PC-3 (cell line): Measurements from ENCODE around the gene KCNK10. TPM values are rescaled to one million over a fixed set of nuclear protein-coding genes. Genes with fewer than 3 reads are reported as not detected.

ENCODE experiments used
- ATAC-seq: fragments of 200-7000 bp; cut with Tn5 transposase; 2 replicates; pipeline ENCODE4 v1.9.1; 2020; ENCODE audit warnings: mild to moderate bottlenecking, moderate library complexity
- BruUV-seq: library from RNA; stranded (reverse); fragments of 400-500 nt; replicated peaks from 2 replicates; lab custom pipeline; 2021; lab: Mats Ljungman, UMichigan
- CTCF ChIA-PET: fragments of 300-600 bp; sonication (Branson Sonifier 250); formaldehyde crosslinking; loops from one replicate; lab custom pipeline; 2022; ENCODE audit warnings: antibody characterized with exemption; lab: Charles Lee
- POLR2A ChIA-PET: fragments of 300-600 bp; sonication (Branson Sonifier 250); formaldehyde crosslinking; loops from one replicate; lab custom pipeline; 2022; ENCODE audit warnings: antibody characterized with exemption; ENCODE audit not compliant: unreplicated experiment; lab: Charles Lee
- DNase-seq: peaks from one replicate; pipeline ENCODE4 v3.0.0-alpha.2; 2015
- H2AFZ ChIP-seq: fragments of 300-600 bp; sonication (generic); 2 replicates; pipeline ENCODE4 v1.6.0; 2016; ENCODE audit warnings: antibody characterized with exemption, low read length
- H3F3A ChIP-seq: fragments of 300-600 bp; sonication (generic); one replicate; pipeline ENCODE4 v1.6.0; 2017; ENCODE audit warnings: antibody characterized with exemption, low read length, control low read depth, mild to moderate bottlenecking; ENCODE audit not compliant: unreplicated experiment
- H3K27ac ChIP-seq: fragments of 300-600 bp; sonication (generic); 2 replicates; pipeline ENCODE4 v1.5.1; 2016; ENCODE audit warnings: mild to moderate bottlenecking, low read length
- H3K27me3 ChIP-seq: fragments of 300-600 bp; sonication (generic); 2 replicates; pipeline ENCODE4 v1.6.1; 2016; ENCODE audit warnings: low read length, mixed read lengths
- H3K36me3 ChIP-seq: fragments of 300-600 bp; sonication (generic); 2 replicates; pipeline ENCODE4 v1.6.1; 2016; ENCODE audit warnings: low read depth, mixed run types, low read length, mixed read lengths
- H3K4me1 ChIP-seq: fragments of 300-600 bp; sonication (generic); 2 replicates; pipeline ENCODE4 v1.5.1; 2016; ENCODE audit warnings: low read length; ENCODE audit not compliant: insufficient read depth
- H3K4me2 ChIP-seq: fragments of 300-600 bp; sonication (generic); 2 replicates; pipeline ENCODE4 v1.6.0; 2016; ENCODE audit warnings: low read length
- H3K4me3 ChIP-seq: fragments of 300-600 bp; sonication (generic); 2 replicates; pipeline ENCODE4 v1.5.1; 2016; ENCODE audit warnings: mild to moderate bottlenecking, low read length, mixed read lengths
- H3K79me2 ChIP-seq: fragments of 300-600 bp; sonication (generic); 2 replicates; pipeline ENCODE4 v1.6.1; 2017; ENCODE audit warnings: low read length, mixed read lengths
- H3K9ac ChIP-seq: fragments of 300-600 bp; sonication (generic); 2 replicates; pipeline ENCODE4 v1.6.0; 2016; ENCODE audit warnings: mild to moderate bottlenecking, low read length
- H3K9me2 ChIP-seq: fragments of 300-600 bp; sonication (generic); replicated peaks from 2 replicates; pipeline ENCODE4 v1.6.1; 2016; ENCODE audit warnings: mixed run types, low read length, mixed read lengths
- H3K9me3 ChIP-seq: fragments of 300-600 bp; sonication (generic); 2 replicates; pipeline ENCODE4 v1.6.1; 2016; ENCODE audit warnings: low read length, mixed read lengths
- H4K20me1 ChIP-seq: fragments of 300-600 bp; sonication (generic); 2 replicates; pipeline ENCODE4 v1.6.1; 2016; ENCODE audit warnings: low read length, mixed read lengths
- EZH2 ChIP-seq: fragments of 300-600 bp; sonication (generic); IDR thresholded peaks from one replicate; pipeline ENCODE4 v1.6.1; 2017; ENCODE audit warnings: antibody characterized with exemption, mild to moderate bottlenecking, low read length; ENCODE audit not compliant: unreplicated experiment
- EZH2phosphoT487 ChIP-seq: fragments of 300-600 bp; sonication (generic); IDR thresholded peaks from 2 replicates; pipeline ENCODE4 v1.6.1; 2018; ENCODE audit warnings: mild to moderate bottlenecking, antibody characterized with exemption, low read length, borderline replicate concordance
- intact Hi-C: fragments of 100-400 bp; cut with micrococcal nuclease; formaldehyde crosslinking; loops from 2 replicates; pipeline ENCODE4 v1.9.0; 2023
- total RNA-seq: library from RNA; depleted of rRNA; stranded (reverse); fragments of >200 nt; gene quantifications from 2 replicates; pipeline ENCODE4 v1.2.3, GENCODE V29; 2014
- TF ChIP-seq, protein P1 (sequence below): fragments of 300-600 bp; sonication (generic); conservative IDR thresholded peaks from 2 replicates; pipeline ENCODE4 v1.5.1; 2017; ENCODE audit warnings: antibody characterized with exemption, low read depth, mild to moderate bottlenecking, low read length

The KCNK10 gene
- total RNA-seq, 1 experiment from 2014 or later, result not detected

DNA sequence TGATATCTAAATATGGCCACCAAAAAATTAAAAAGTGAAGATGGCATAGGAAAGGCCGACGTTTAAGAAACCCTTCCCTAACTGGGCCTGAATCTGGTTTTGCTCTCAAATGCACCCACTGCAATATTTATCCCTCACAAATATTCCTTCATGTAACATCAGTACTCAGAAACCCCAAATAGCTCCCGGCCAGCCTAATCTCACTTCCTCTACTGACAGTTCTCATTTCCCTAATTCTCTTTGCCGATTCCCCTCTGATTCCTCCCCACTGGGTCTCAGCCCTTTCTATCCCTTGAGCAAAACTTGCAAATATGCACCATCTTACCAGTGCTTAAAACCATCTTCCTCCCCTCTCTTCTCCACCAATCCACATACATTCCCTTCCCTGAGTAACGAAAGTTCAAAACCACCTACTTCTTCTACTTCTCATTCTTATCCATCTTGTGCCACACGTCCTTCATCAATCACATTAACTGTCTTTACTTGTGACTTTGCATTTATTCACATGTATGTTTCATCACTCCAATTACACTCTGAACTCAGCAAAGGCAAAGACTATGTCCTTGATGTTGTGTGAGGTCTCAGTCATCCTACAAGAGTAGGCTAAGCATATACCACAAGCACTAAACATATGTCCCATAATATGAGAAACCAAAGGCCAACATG, 23.1 kb downstream of the KCNK10 start:
- Histone ChIP-seq H3K36me3 (no peaks in the 10 kb centered on the region), H3K4me3 (no peak overlapping the region), H3K4me2 (no peak overlapping the region), H3F3A (no peaks in the 10 kb centered on the region), H3K27ac (no peak overlapping the region), H3K9ac (no peak overlapping the region), H3K79me2 (no peaks in the 10 kb centered on the region), H4K20me1 (no peaks in the 10 kb centered on the region), H3K4me1 (no peaks in the 10 kb centered on the region), H3K9me2 (no peaks in the 10 kb centered on the region), H3K9me3 (no peaks in the 10 kb centered on the region), H3K27me3 (peaks cover 35% of the 10 kb centered on the region), H2AFZ (no peak overlapping the region)
- DNase-seq, result no peak
- ChIA-PET CTCF (no interaction called here), POLR2A (no interaction called here)
- TF ChIP-seq EZH2, result no peak
- TF ChIP-seq, protein P1, sequence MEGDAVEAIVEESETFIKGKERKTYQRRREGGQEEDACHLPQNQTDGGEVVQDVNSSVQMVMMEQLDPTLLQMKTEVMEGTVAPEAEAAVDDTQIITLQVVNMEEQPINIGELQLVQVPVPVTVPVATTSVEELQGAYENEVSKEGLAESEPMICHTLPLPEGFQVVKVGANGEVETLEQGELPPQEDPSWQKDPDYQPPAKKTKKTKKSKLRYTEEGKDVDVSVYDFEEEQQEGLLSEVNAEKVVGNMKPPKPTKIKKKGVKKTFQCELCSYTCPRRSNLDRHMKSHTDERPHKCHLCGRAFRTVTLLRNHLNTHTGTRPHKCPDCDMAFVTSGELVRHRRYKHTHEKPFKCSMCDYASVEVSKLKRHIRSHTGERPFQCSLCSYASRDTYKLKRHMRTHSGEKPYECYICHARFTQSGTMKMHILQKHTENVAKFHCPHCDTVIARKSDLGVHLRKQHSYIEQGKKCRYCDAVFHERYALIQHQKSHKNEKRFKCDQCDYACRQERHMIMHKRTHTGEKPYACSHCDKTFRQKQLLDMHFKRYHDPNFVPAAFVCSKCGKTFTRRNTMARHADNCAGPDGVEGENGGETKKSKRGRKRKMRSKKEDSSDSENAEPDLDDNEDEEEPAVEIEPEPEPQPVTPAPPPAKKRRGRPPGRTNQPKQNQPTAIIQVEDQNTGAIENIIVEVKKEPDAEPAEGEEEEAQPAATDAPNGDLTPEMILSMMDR, result no peak
- TF ChIP-seq EZH2phosphoT487, result no peak
- intact Hi-C loops, result no loop called here
- no TSS peak for BruUV-seq
- no peak for ATAC-seq

DNA sequence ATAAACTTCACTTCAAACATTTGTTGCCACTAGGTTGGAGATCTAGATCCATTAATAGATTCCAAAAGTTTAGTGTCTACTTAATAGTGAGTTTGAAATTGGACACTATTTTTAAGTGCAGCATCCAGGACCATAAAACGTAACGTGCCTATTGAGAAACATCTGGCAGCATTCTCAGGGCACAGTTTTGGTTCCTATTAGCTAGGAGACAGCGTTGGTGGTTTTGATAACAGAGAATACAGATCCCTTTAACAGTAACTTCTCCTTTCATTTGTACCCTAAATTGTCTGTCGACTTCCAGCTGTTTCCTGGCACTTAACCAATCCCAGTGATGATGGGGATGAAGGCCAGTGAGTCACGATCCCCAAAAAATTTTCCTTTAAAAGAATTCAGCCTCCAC, 25.8 kb downstream of the KCNK10 start:
- H2AFZ ChIP-seq, result no peak overlapping the region
- peaks cover 34% of the 10 kb centered on the region for H3K27me3 ChIP-seq
- ATAC-seq, result no peak
- no peak overlapping the region for H3K4me2 ChIP-seq
- H3K9me2 ChIP-seq, result no peaks in the 10 kb centered on the region
- H3K9me3 ChIP-seq, result no peaks in the 10 kb centered on the region
- H3F3A ChIP-seq, result no peaks in the 10 kb centered on the region
- no peaks in the 10 kb centered on the region for H3K79me2 ChIP-seq
- H3K4me3 ChIP-seq, result no peak overlapping the region
- no peak overlapping the region for H3K9ac ChIP-seq
- no peaks in the 10 kb centered on the region for H3K4me1 ChIP-seq
- no peaks in the 10 kb centered on the region for H4K20me1 ChIP-seq
- H3K36me3 ChIP-seq, result no peaks in the 10 kb centered on the region
- no TSS peak for BruUV-seq
- no peak overlapping the region for H3K27ac ChIP-seq
- ChIA-PET CTCF (no interaction called here), POLR2A (no interaction called here)
- no peak for DNase-seq
- TF ChIP-seq EZH2phosphoT487 (no peak), EZH2 (no peak)
- TF ChIP-seq, protein P1, result no peak
- intact Hi-C loops, result no loop called here

DNA sequence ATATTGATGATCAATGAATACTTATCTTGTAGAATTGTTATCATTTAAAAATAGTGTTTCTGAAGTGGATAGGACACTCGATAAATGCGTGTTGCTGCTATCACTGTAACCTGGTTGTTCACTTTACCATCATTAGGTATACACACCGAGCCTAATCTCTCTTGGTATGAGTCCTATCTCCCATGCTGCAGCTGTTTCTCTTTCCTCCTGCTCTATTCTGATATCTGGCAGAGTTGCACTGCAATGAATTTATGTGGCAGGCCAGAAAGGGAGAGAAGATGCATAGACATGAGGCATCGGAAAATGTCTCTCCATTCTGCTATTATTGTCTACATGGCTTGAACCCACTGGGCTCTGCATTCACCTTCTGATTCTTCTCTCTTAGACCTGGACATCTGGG, 26.7 kb downstream of the KCNK10 start:
- ChIA-PET POLR2A (no interaction called here), CTCF (no interaction called here)
- no TSS peak for BruUV-seq

More for the DNA sequence above, 26.7 kb downstream of the KCNK10 start:
- H3K4me3 ChIP-seq, result no peak overlapping the region
- TF ChIP-seq EZH2phosphoT487 (no peak), EZH2 (no peak)
- TF ChIP-seq, protein P1, result no peak
- no peaks in the 10 kb centered on the region for H3K36me3 ChIP-seq
- no peaks in the 10 kb centered on the region for H3K9me3 ChIP-seq
- H2AFZ ChIP-seq, result no peak overlapping the region
- no peaks in the 10 kb centered on the region for H3K4me1 ChIP-seq
- peaks cover 26% of the 10 kb centered on the region for H3K27me3 ChIP-seq
- DNase-seq (no peak), ATAC-seq (no peak)
- no peaks in the 10 kb centered on the region for H3F3A ChIP-seq
- no peaks in the 10 kb centered on the region for H3K79me2 ChIP-seq
- no peak overlapping the region for H3K9ac ChIP-seq
- intact Hi-C loops, result no loop called here
- H3K4me2 ChIP-seq, result no peak overlapping the region
- no peak overlapping the region for H3K27ac ChIP-seq
- H3K9me2 ChIP-seq, result no peaks in the 10 kb centered on the region
- no peaks in the 10 kb centered on the region for H4K20me1 ChIP-seq
